Activated naive CD8-positive, alpha-beta T cell treated with anti-CD3 and anti-CD28 coated beads for 36 hours (primary cell): ENCODE data around the gene CTNNA2. TPM values are rescaled to one million over a fixed set of nuclear protein-coding genes. Genes with fewer than 3 reads are reported as not detected.

Experiments
- DNase-seq: peaks from one replicate; pipeline ENCODE4 v3.0.0; 2021
- H3K27ac Mint-ChIP-seq: one replicate; pipeline ENCODE4 v1.8.0; 2022; ENCODE audit warnings: mild to moderate bottlenecking, moderate library complexity, mixed read lengths
- H3K27me3 Mint-ChIP-seq: one replicate; pipeline ENCODE4 v1.8.0; 2022; ENCODE audit warnings: mild to moderate bottlenecking, mixed read lengths
- H3K36me3 Mint-ChIP-seq: one replicate; pipeline ENCODE4 v1.8.0; 2021; ENCODE audit warnings: mild to moderate bottlenecking, mixed read lengths
- H3K4me1 Mint-ChIP-seq: one replicate; pipeline ENCODE4 v1.8.0; 2021; ENCODE audit warnings: mixed read lengths
- H3K4me3 Mint-ChIP-seq: one replicate; pipeline ENCODE4 v1.8.0; 2022; ENCODE audit warnings: mild to moderate bottlenecking, moderate library complexity, mixed read lengths
- H3K9me3 Mint-ChIP-seq: one replicate; pipeline ENCODE4 v1.8.0; 2022; ENCODE audit warnings: mixed read lengths
- total RNA-seq, 2 experiments: library from RNA; stranded (reverse); gene quantifications; one replicate each; pipeline ENCODE4 v1.2.3, GENCODE V29; 2021

CTNNA2 gene
- total RNA-seq, 2 experiments from 2014 or later = not detected

DNA sequence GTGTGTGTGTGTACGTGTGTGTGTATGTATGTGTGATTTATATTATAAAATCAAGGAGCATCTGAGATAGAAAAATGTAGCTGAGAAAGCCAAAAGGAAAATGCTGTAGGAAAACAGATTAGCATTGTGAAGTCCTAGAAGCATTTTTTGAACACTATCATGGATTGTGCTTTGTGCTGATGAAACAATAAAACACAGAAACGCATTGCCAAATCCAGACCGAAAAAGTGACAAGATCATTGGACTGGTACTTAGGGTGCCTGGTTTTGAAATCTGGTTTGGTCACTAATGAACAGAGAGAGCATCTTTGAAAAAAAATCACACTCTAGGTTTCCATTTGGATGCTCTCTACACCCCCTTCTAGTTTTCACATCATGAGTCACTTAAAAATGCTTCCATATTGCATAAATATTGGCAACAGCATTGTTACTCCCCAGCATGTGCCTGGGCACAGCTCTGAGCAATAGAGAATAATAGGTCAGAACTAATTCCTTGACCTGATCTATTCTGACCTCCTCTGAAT lies 1006.3 kb downstream of the CTNNA2 start:
- DNase-seq = no peak
- H3K27me3 Mint-ChIP-seq = no peaks in the 10 kb centered on the region
- no peak overlapping the region for H3K27ac Mint-ChIP-seq
- H3K4me1 Mint-ChIP-seq = no peaks in the 10 kb centered on the region
- no peak overlapping the region for H3K4me3 Mint-ChIP-seq
- H3K9me3 Mint-ChIP-seq = peaks cover 1% of the 10 kb centered on the region
- H3K36me3 Mint-ChIP-seq = no peaks in the 10 kb centered on the region

DNA sequence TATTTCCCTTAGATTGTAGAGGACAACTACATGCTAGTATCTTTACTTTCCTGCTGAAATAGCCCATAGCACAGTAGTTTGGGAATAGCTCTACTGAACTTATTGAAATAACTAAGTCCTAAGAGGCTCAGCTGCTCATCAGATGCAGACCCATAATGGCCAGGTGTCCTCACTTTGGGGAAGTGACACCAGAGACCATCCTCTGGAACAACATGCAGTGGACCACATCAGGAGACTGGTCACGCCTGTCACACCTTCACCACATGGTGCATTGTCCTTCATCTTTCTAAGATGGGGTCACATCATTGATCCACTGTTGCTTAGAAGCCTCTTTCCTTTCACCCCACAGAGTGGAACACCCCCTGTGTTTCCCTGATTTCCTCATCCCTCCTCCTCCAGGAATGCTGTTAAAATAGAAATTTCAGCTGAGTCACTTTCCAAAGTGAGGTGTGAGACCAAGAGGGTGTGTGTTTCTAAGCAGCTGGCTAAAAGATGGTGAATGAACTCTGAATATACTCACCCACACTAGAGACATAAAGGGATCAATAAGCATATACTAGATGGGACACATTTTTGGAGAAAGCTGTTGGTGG lies 1006.9 kb downstream of the CTNNA2 start:
- DNase-seq = no peak
- Mint-ChIP-seq H3K9me3 (no peaks in the 10 kb centered on the region), H3K4me3 (no peak overlapping the region), H3K4me1 (no peaks in the 10 kb centered on the region), H3K27ac (no peak overlapping the region), H3K27me3 (no peaks in the 10 kb centered on the region), H3K36me3 (no peaks in the 10 kb centered on the region)

DNA sequence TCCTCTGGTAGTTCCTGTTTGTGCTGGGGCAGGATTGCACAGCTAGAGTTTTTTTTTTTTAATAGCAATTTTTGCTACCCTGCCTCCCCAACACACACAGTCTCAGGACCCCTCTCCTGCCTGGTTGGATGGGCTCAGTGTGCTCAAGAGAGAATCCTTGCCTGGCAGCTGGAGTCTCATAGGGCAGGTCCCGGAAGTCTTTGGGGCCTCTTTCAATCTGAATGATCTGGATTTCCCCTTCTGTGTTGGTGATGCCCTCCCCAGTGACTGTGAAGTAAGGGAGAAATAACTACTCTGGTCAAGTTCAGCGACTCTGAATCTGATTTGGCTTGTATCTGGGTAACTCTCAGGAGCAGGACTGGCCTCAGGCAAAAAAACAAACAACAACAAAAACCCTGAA lies 1012.3 kb downstream of the CTNNA2 start:
- H3K27me3 Mint-ChIP-seq = no peaks in the 10 kb centered on the region
- no peaks in the 10 kb centered on the region for H3K36me3 Mint-ChIP-seq
- no peaks in the 10 kb centered on the region for H3K9me3 Mint-ChIP-seq
- H3K4me3 Mint-ChIP-seq = no peak overlapping the region
- no peaks in the 10 kb centered on the region for H3K4me1 Mint-ChIP-seq
- H3K27ac Mint-ChIP-seq = no peak overlapping the region
- DNase-seq = no peak

DNA sequence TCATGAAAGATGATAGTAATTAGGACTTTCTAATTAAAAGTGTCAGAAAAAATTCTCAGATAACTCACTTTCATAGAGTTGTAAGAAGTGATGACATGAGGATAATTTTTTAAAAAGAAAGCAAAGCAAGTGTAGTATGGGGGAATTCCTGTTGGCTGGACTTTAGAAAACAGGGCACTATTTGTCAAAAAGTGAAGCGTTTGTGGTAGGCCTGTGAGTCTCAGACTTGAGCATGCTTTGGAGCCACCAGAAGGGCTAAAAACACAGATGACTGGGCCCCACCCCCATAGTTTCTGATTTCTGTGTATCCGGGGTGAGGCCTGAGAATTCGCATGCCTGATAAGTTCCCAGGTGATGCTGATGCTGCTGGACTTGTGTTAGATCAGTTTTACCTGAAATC lies 1014.3 kb downstream of the CTNNA2 start:
- no peaks in the 10 kb centered on the region for H3K27me3 Mint-ChIP-seq
- H3K27ac Mint-ChIP-seq = no peak overlapping the region
- DNase-seq = no peak
- H3K4me3 Mint-ChIP-seq = no peak overlapping the region
- H3K9me3 Mint-ChIP-seq = no peaks in the 10 kb centered on the region
- no peaks in the 10 kb centered on the region for H3K4me1 Mint-ChIP-seq
- H3K36me3 Mint-ChIP-seq = no peaks in the 10 kb centered on the region

DNA sequence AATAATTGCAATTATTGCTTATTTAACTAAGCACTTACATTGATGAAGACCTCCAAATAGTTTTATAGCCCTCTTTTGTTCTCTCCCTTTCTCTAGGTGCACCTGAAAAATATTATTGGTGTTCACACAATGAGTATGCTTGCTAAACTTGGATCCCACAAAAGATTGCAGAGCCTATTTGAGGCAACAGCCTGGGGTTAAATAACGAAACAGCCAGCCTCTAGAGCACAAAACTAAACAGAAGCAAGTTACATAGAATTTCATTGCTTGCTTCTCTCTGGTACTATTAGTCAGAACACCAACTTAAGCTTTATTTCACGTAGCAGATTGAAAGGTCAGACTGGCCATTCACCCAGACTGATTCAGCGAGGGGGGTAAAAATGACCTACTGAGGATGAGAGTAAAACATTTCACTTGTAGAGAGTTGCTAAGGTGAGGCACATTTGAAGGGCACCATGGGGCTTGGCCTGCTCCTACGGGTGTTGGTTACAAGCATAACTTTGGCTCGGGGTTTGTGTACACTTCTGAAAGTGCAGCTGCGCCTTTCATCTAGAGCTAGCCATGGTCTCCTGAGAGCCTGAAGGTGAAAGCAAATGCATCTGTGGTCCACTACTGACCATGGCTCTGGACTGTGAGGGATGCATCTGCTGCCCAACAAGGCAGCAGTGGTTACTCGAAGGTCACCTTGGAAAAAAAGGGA lies 1016.8 kb downstream of the CTNNA2 start:
- H3K4me1 Mint-ChIP-seq = no peaks in the 10 kb centered on the region
- H3K27me3 Mint-ChIP-seq = no peaks in the 10 kb centered on the region
- no peaks in the 10 kb centered on the region for H3K9me3 Mint-ChIP-seq
- no peak overlapping the region for H3K4me3 Mint-ChIP-seq
- no peak for DNase-seq
- no peak overlapping the region for H3K27ac Mint-ChIP-seq
- H3K36me3 Mint-ChIP-seq = no peaks in the 10 kb centered on the region

DNA sequence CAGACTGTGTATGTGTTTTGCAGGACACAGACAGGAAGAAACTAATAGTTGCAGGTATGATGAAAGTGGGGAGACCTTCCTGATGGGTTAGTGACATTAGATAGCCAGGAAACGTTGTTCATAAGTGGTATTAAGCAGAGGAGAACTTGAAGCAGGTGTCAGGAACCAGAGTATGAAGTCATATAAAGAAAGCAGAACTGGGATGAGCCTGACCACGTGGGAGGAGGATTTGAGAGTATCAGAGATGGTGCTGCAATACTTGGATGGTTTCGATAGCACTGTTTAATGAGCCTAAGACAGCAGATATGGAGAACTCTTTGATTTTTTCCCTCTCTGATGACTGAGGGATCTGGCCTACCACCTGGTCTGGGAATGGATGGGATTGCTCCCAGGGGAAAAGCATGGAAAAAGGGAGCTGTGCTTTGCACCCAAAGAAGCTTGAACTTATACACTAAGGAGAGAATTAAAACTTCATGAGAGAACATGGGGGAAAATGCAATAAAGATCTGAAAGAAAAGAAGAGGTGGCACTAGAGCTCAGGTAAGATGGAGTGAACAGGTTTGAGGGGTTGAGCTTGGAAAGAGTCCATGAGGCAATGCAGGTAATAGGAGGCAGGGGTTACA lies 1017.7 kb downstream of the CTNNA2 start:
- H3K27ac Mint-ChIP-seq = no peak overlapping the region
- H3K4me3 Mint-ChIP-seq = no peak overlapping the region
- no peak for DNase-seq
- no peaks in the 10 kb centered on the region for H3K4me1 Mint-ChIP-seq
- no peaks in the 10 kb centered on the region for H3K9me3 Mint-ChIP-seq
- no peaks in the 10 kb centered on the region for H3K36me3 Mint-ChIP-seq
- H3K27me3 Mint-ChIP-seq = no peaks in the 10 kb centered on the region

DNA sequence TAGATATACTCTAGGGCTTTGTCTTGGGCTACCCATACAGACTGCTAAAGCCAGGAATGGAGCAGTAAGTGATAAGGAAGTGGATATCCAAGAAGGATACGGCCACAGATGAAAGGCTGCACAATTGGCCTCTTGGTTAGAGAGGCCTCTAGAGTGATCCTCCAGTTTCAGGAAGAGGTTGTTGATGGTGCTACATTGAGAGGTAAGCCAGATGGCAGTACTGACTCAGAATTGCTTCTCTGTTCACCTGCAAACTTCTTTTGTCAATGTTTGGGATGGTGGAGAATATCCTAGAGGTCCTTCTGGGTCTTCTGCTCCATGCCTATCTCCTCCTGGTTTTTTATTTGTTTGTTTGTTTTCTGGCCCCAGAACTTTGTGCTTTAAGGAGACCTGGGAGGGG lies 1018.5 kb downstream of the CTNNA2 start:
- Mint-ChIP-seq H3K27ac (no peak overlapping the region), H3K4me3 (no peak overlapping the region), H3K9me3 (no peaks in the 10 kb centered on the region), H3K27me3 (no peaks in the 10 kb centered on the region), H3K36me3 (no peaks in the 10 kb centered on the region), H3K4me1 (no peaks in the 10 kb centered on the region)
- DNase-seq = no peak

DNA sequence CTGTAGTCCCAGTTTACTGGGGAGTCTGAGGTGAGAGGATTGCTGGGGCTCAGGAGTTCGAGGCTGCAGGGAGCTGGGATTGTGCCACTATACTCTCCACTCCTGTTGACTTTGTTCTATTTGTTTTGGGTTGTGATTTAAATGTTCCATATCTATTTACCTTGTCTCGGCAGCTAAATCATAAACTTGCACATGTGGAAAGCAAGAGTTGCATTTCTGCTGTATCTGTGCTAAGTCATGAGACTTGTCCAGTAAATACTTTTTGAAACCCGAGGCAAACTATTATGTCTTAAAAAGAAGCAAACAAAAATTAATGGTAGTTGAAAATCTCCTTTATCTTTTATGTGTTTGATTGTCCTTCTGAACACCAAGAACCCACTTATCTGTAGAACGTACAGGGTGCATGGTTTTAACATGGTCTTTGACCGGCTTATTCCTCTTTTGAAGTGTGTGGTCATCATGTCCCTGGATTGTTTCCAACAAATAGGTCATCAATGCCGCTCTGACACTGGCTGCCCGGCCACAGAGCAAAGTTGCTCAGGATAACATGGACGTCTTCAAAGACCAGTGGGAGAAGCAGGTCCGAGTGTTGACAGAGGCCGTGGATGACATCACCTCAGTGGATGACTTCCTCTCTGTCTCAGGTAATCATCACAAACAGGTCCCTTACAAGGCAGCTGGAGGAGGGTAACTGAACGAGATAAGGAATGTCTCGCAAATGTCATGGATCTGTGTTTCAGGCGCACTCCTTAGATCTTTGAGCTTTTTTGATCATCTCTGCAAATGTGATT lies 1032.8 kb downstream of the CTNNA2 start:
- H3K4me3 Mint-ChIP-seq = no peak overlapping the region
- no peak overlapping the region for H3K27ac Mint-ChIP-seq
- no peaks in the 10 kb centered on the region for H3K36me3 Mint-ChIP-seq
- DNase-seq = no peak
- peaks cover 1% of the 10 kb centered on the region for H3K9me3 Mint-ChIP-seq
- H3K4me1 Mint-ChIP-seq = no peaks in the 10 kb centered on the region
- no peaks in the 10 kb centered on the region for H3K27me3 Mint-ChIP-seq

DNA sequence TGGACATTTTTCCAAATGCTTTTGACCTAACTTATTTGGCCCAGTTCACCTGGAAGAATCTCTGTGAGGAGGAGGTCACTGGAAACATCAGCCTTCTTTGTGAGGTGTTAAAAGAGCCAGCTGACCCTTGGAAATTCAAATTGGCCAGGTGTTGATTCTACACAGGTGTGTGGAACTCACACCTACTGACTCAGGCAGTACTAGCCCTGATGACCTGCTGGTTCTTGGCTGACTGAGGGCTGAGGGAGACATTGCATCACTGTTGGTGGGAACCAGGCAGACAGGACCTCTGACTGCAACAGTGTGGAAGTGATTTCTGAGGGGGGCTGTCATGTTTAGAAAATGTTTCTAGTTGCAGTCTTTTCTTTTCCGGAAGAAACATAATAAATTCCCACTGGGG lies 1033.9 kb downstream of the CTNNA2 start:
- DNase-seq = no peak
- H3K27ac Mint-ChIP-seq = no peak overlapping the region
- no peaks in the 10 kb centered on the region for H3K36me3 Mint-ChIP-seq
- no peaks in the 10 kb centered on the region for H3K4me1 Mint-ChIP-seq
- no peak overlapping the region for H3K4me3 Mint-ChIP-seq
- H3K9me3 Mint-ChIP-seq = peaks cover 1% of the 10 kb centered on the region
- H3K27me3 Mint-ChIP-seq = no peaks in the 10 kb centered on the region

DNA sequence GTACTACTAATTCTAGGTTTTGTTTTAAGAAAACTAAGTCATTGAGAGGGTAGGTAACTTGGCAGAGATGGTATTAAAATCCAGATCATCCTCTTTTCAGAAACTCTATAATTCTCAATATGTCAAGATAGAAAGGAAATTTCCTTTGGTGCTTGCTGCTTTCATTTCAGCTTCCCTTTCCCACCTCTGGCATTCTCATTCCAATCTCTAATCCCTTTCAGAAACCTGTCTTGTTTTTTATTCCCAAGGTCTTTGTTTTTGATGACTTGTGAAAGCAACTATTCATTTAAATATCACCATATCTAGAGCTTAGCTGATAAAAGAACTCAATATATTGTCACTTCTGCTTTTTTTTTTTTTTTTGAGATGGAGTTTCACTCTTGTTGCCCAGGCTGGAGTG lies 1034.5 kb downstream of the CTNNA2 start:
- H3K36me3 Mint-ChIP-seq = no peaks in the 10 kb centered on the region
- no peak for DNase-seq
- H3K9me3 Mint-ChIP-seq = peaks cover 1% of the 10 kb centered on the region
- H3K27ac Mint-ChIP-seq = no peak overlapping the region
- H3K4me3 Mint-ChIP-seq = no peak overlapping the region
- no peaks in the 10 kb centered on the region for H3K27me3 Mint-ChIP-seq
- no peaks in the 10 kb centered on the region for H3K4me1 Mint-ChIP-seq

DNA sequence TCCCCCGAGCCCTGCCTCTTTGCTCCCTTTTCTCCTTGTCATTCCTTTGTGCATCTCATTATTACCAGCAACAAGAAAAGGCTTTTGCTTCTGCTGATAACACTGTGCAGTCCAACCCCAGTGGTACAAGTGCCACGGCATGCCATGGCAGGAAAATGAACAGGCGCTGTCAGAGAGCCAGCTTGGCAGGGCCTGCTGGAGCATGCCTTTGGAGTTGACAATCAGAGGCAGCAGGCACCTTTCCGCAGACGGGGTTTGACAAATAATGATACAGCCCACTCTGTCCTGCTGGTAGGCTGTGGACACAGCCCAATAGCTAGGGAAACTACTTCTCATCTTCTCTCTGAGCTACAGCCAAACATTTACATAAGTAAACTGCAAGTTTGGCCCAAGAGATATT lies 1035.6 kb downstream of the CTNNA2 start:
- Mint-ChIP-seq H3K9me3 (no peaks in the 10 kb centered on the region), H3K4me1 (no peaks in the 10 kb centered on the region)
- DNase-seq = no peak

DNA sequence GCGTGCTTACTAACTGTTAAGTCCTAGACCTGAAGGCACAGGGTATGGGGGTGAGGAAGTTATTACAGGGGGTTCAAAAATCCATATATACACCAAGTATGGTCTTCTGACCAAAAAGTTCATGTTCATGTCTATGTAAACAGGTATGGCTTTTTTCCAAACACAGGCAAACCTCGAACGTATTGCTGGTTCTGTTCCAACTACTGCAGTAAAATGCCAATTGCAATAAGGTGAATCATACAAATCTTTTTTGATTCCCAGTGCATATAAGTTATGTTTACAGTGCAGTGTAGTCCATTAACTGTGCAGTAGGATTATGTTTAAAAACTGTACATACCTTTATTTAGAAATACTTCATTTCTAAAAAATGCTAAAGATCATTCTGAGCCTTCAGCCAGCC lies 1037.0 kb downstream of the CTNNA2 start:
- H3K4me3 Mint-ChIP-seq = no peak overlapping the region
- H3K4me1 Mint-ChIP-seq = no peaks in the 10 kb centered on the region
- no peaks in the 10 kb centered on the region for H3K36me3 Mint-ChIP-seq
- H3K27ac Mint-ChIP-seq = no peak overlapping the region
- DNase-seq = no peak
- H3K27me3 Mint-ChIP-seq = no peaks in the 10 kb centered on the region
- H3K9me3 Mint-ChIP-seq = no peaks in the 10 kb centered on the region

More for the DNA sequence above, 1035.6 kb downstream of the CTNNA2 start:
- Mint-ChIP-seq H3K4me3 (no peak overlapping the region), H3K36me3 (no peaks in the 10 kb centered on the region), H3K27ac (no peak overlapping the region), H3K27me3 (no peaks in the 10 kb centered on the region)

DNA sequence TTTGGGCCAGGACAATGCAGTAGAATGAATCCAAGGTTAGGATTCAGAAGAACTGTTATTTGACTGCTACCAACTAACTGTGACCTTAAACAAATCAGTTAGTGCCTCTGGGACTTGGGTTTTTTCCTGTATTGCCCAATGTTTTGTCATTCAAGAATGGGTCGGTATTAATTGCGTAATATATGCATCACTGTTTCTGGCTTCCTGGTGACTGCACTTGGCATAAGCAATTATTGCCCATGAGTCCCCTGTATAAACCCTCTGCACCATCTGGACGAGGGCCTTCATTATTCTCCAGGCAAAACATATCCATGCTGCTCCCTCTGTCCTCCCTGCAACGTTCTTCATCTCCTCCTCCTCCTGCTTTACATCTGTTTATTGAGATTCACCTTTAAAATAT lies 1047.5 kb downstream of the CTNNA2 start:
- Mint-ChIP-seq H3K27me3 (no peaks in the 10 kb centered on the region), H3K36me3 (no peaks in the 10 kb centered on the region), H3K9me3 (peaks cover 2% of the 10 kb centered on the region), H3K4me3 (no peak overlapping the region), H3K27ac (no peak overlapping the region), H3K4me1 (no peaks in the 10 kb centered on the region)
- DNase-seq = no peak

DNA sequence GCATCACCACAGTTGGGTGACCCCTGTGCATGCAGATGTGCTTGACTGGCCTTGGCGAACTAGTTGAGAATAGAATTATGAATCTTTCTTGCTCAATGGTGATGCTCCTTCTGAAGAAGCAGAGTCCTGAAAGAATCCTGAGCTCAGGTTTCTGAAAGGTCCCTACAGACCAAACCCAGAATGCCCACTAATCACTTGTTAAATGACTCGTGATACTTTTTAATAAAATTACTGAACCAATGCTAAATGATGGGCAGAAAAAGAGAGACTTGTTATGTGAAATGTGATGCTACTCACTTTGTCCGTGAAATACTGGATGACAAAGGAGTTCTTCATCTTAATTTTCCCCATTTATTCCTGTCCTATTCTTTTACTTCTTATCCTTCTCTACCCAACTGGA lies 1055.2 kb downstream of the CTNNA2 start:
- Mint-ChIP-seq H3K4me1 (no peaks in the 10 kb centered on the region), H3K27ac (no peak overlapping the region), H3K36me3 (no peaks in the 10 kb centered on the region), H3K9me3 (no peaks in the 10 kb centered on the region), H3K4me3 (no peak overlapping the region), H3K27me3 (no peaks in the 10 kb centered on the region)
- no peak for DNase-seq

DNA sequence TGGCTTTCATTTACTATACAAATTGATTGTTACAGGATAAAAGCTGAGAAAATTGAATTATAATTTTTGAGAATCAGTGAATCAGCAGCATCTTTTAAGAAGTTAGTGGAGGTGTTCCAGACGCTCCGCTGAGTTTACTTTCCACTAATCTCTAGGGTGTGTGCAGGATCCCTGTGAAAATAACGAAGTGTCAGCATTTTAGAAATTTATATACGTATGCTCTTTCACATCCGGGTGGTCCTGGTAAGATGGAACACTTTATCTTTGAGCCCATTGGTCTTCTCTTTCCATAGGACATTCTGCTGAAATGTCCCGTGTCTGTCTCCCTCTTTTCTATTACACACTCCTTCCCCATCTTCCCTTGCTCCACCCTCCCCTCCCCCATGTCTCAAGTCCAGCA lies 1060.3 kb downstream of the CTNNA2 start:
- Mint-ChIP-seq H3K27ac (no peak overlapping the region), H3K9me3 (no peaks in the 10 kb centered on the region), H3K4me1 (no peaks in the 10 kb centered on the region), H3K4me3 (no peak overlapping the region), H3K36me3 (no peaks in the 10 kb centered on the region), H3K27me3 (no peaks in the 10 kb centered on the region)
- no peak for DNase-seq
